WTC11 (cell line): ENCODE results near the gene STK17B. TPM values are rescaled to one million over a fixed set of nuclear protein-coding genes. Genes with fewer than 3 reads are reported as not detected.

Source experiments
- ATAC-seq: fragments of 200-7000 bp; cut with Tn5 transposase; 2 replicates; pipeline ENCODE4 v1.10.0; 2021; ENCODE audit warnings: mild to moderate bottlenecking, moderate library complexity
- CTCF ChIA-PET: fragments of 300-600 bp; sonication (Branson Sonifier 250); formaldehyde crosslinking; loops from one replicate; lab custom pipeline; 2021; ENCODE audit warnings: antibody characterized with exemption; lab: Charles Lee
- POLR2A ChIA-PET: fragments of 350-600 bp; sonication (Branson Sonifier 250); formaldehyde crosslinking; loops from one replicate; lab custom pipeline; 2021; ENCODE audit warnings: antibody characterized with exemption; lab: Charles Lee
- DNase-seq: peaks from one replicate; pipeline ENCODE4 v3.0.0; 2021; ENCODE audit warnings: low spot score
- H3K27ac Mint-ChIP-seq: 2 replicates; pipeline ENCODE4 v1.8.0; 2021; ENCODE audit warnings: mixed read lengths
- H3K27me3 Mint-ChIP-seq: 2 replicates; pipeline ENCODE4 v1.8.0; 2021; ENCODE audit warnings: low read depth, mild to moderate bottlenecking, moderate library complexity, mixed read lengths
- H3K36me3 Mint-ChIP-seq: 2 replicates; pipeline ENCODE4 v1.8.0; 2021; ENCODE audit warnings: mixed read lengths
- H3K4me1 Mint-ChIP-seq: 2 replicates; pipeline ENCODE4 v1.8.0; 2022; ENCODE audit warnings: mixed read lengths
- H3K4me3 Mint-ChIP-seq: 2 replicates; pipeline ENCODE4 v1.8.0; 2021; ENCODE audit warnings: mild to moderate bottlenecking, moderate library complexity, mixed read lengths
- H3K9me3 Mint-ChIP-seq: 2 replicates; pipeline ENCODE4 v1.8.0; 2021; ENCODE audit warnings: mixed read lengths
- CREM ChIP-seq: sonication (generic); formaldehyde crosslinking; IDR thresholded peaks from 2 replicates; pipeline ENCODE4 v1.8.1; 2022; ENCODE audit warnings: mild to moderate bottlenecking, missing genetic modification reagents, moderate library complexity
- CTCF ChIP-seq: fragments of 200-600 bp; IDR thresholded peaks from 2 replicates; pipeline ENCODE4 v1.8.0; 2022; ENCODE audit warnings: antibody characterized with exemption
- E2F1 ChIP-seq: sonication (generic); formaldehyde crosslinking; IDR thresholded peaks from 2 replicates; pipeline ENCODE4 v1.8.0; 2022; ENCODE audit warnings: mild to moderate bottlenecking, missing genetic modification reagents
- E2F4 ChIP-seq: sonication (generic); formaldehyde crosslinking; IDR thresholded peaks from 2 replicates; pipeline ENCODE4 v1.8.1; 2022; ENCODE audit warnings: low read depth, mild to moderate bottlenecking, moderate library complexity, missing genetic modification reagents, borderline replicate concordance
- ELF4 ChIP-seq: sonication (generic); formaldehyde crosslinking; IDR thresholded peaks from 2 replicates; pipeline ENCODE4 v1.8.1; 2022; ENCODE audit warnings: low read depth, mild to moderate bottlenecking, moderate library complexity, missing genetic modification reagents
- EMX1 ChIP-seq: fragments of 250-450 bp; sonication (Bioruptor Pico); IDR thresholded peaks from 2 replicates; pipeline ENCODE4 v1.8.0; 2021; ENCODE audit warnings: mild to moderate bottlenecking
- ESRRA ChIP-seq: sonication (generic); formaldehyde crosslinking; IDR thresholded peaks from 2 replicates; pipeline ENCODE4 v1.8.1; 2022; ENCODE audit warnings: mild to moderate bottlenecking, missing genetic modification reagents, borderline replicate concordance
- GTF2I ChIP-seq: fragments of 250-450 bp; sonication (Bioruptor Pico); conservative IDR thresholded peaks from 2 replicates; pipeline ENCODE4 v1.4.0; 2021; ENCODE audit warnings: mild to moderate bottlenecking
- HMGXB4 ChIP-seq: sonication (generic); formaldehyde crosslinking; IDR thresholded peaks from 2 replicates; pipeline ENCODE4 v1.8.1; 2023; ENCODE audit warnings: mild to moderate bottlenecking, moderate library complexity, missing genetic modification reagents
- IRF1 ChIP-seq: sonication (generic); formaldehyde crosslinking; IDR thresholded peaks from 2 replicates; pipeline ENCODE4 v1.8.0; 2023; ENCODE audit warnings: missing genetic modification reagents
- IRF2 ChIP-seq: sonication (generic); formaldehyde crosslinking; IDR thresholded peaks from 2 replicates; pipeline ENCODE4 v1.8.0; 2022; ENCODE audit warnings: low read depth, missing genetic modification reagents, borderline replicate concordance
- NR2C2 ChIP-seq: sonication (generic); formaldehyde crosslinking; IDR thresholded peaks from 2 replicates; pipeline ENCODE4 v1.8.0; 2022; ENCODE audit warnings: mild to moderate bottlenecking, missing genetic modification reagents
- NR3C1 ChIP-seq: sonication (generic); formaldehyde crosslinking; conservative IDR thresholded peaks from 2 replicates; pipeline ENCODE4 v1.8.1; 2023; ENCODE audit warnings: low read depth, mild to moderate bottlenecking, missing genetic modification reagents
- OVOL2 ChIP-seq: fragments of 250-450 bp; sonication (Bioruptor Pico); IDR thresholded peaks from 2 replicates; pipeline ENCODE4 v1.9.0; 2021; ENCODE audit warnings: mild to moderate bottlenecking, borderline replicate concordance
- PRRX2 ChIP-seq: fragments of 250-450 bp; sonication (Bioruptor Pico); IDR thresholded peaks from 2 replicates; pipeline ENCODE4 v1.8.0; 2021; ENCODE audit warnings: mild to moderate bottlenecking
- SMAD3 ChIP-seq: sonication (generic); formaldehyde crosslinking; IDR thresholded peaks from 2 replicates; pipeline ENCODE4 v1.8.0; 2022; ENCODE audit warnings: missing genetic modification reagents, mild to moderate bottlenecking, borderline replicate concordance
- SMAD4 ChIP-seq: sonication (generic); formaldehyde crosslinking; IDR thresholded peaks from 2 replicates; pipeline ENCODE4 v1.8.0; 2022; ENCODE audit warnings: mild to moderate bottlenecking, missing genetic modification reagents
- TEAD4 ChIP-seq: sonication (generic); formaldehyde crosslinking; IDR thresholded peaks from 2 replicates; pipeline ENCODE4 v1.8.0; 2022; ENCODE audit warnings: mild to moderate bottlenecking, missing genetic modification reagents
- ZBTB43 ChIP-seq: sonication (generic); formaldehyde crosslinking; IDR thresholded peaks from 2 replicates; pipeline ENCODE4 v1.8.1; 2023; ENCODE audit warnings: mild to moderate bottlenecking, missing genetic modification reagents
- ZNF138 ChIP-seq: sonication (generic); formaldehyde crosslinking; conservative IDR thresholded peaks from 2 replicates; pipeline ENCODE4 v1.8.1; 2022; ENCODE audit warnings: mild to moderate bottlenecking, moderate library complexity, missing genetic modification reagents
- ZNF219 ChIP-seq: sonication (generic); formaldehyde crosslinking; IDR thresholded peaks from 2 replicates; pipeline ENCODE4 v1.8.0; 2023; ENCODE audit warnings: missing genetic modification reagents, mild to moderate bottlenecking, borderline replicate concordance
- ZNF396 ChIP-seq: fragments of 250-450 bp; sonication (Bioruptor Pico); IDR thresholded peaks from 2 replicates; pipeline ENCODE4 v1.8.0; 2021; ENCODE audit warnings: mild to moderate bottlenecking, moderate library complexity, borderline replicate concordance
- ZNF425 ChIP-seq: fragments of 250-450 bp; sonication (Bioruptor Pico); conservative IDR thresholded peaks from 2 replicates; pipeline ENCODE4 v1.9.0; 2021; ENCODE audit warnings: mild to moderate bottlenecking
- ZSCAN18 ChIP-seq: fragments of 250-450 bp; sonication (Bioruptor Pico); IDR thresholded peaks from 2 replicates; pipeline ENCODE4 v2.1.2; 2022; ENCODE audit warnings: mild to moderate bottlenecking, moderate library complexity
- total RNA-seq: library from RNA; stranded (reverse); gene quantifications from 3 replicates; pipeline ENCODE4 v1.2.3, GENCODE V29; 2021

The STK17B gene
- total RNA-seq, 1 experiment from 2014 or later: 11.8 TPM

GRCh38 chr2:196099916-196100315 is 71.5 kb downstream of the STK17B start:
- ChIA-PET POLR2A (no interaction called here), CTCF (no interaction called here)
- no peak for TF ChIP-seq ELF4 (CRISPR knock-in tag)
- TF ChIP-seq ZNF425 (CRISPR knock-in tag): no peak
- no peak for TF ChIP-seq CREM (CRISPR knock-in tag)
- no peak for TF ChIP-seq E2F4
- no peak for TF ChIP-seq NR3C1 (CRISPR knock-in tag)
- TF ChIP-seq TEAD4 (CRISPR knock-in tag): no peak
- no peak for TF ChIP-seq ESRRA (CRISPR knock-in tag)
- TF ChIP-seq E2F1 (CRISPR knock-in tag): no peak
- no peak for TF ChIP-seq ZNF219 (CRISPR knock-in tag)
- Mint-ChIP-seq H3K4me3 (no peak overlapping the region), H3K27me3 (no peaks in the 10 kb centered on the region), H3K27ac (no peak overlapping the region), H3K36me3 (peaks cover 5% of the 10 kb centered on the region), H3K4me1 (peaks cover 63% of the 10 kb centered on the region), H3K9me3 (peaks cover 9% of the 10 kb centered on the region)
- DNase-seq (no peak), ATAC-seq (no peak)

GRCh38 chr2:196097864-196098660 is 73.3 kb downstream of the STK17B start:
- H3K27me3 Mint-ChIP-seq: no peaks in the 10 kb centered on the region
- peaks cover 20% of the 10 kb centered on the region for H3K9me3 Mint-ChIP-seq
- ATAC-seq (no peak), DNase-seq (no peak)
- peaks cover 63% of the 10 kb centered on the region for H3K4me1 Mint-ChIP-seq
- H3K4me3 Mint-ChIP-seq: no peak overlapping the region
- no peak overlapping the region for H3K27ac Mint-ChIP-seq
- CTCF ChIA-PET: interaction anchor here (1.4 to 2.7 kb wide), 3 partner anchors 16 to 29 kb away, joined by 3 to 21 read pairs (median 10); partner anchors contain the start of gene DNAH7
- TF ChIP-seq OVOL2 (CRISPR knock-in tag) (no peak), ZNF396 (CRISPR knock-in tag) (no peak), EMX1 (no peak), IRF1 (CRISPR knock-in tag) (no peak), SMAD3 (CRISPR knock-in tag) (no peak), ZNF138 (CRISPR knock-in tag) (no peak), CTCF (no peak), SMAD4 (CRISPR knock-in tag) (no peak), NR2C2 (CRISPR knock-in tag) (no peak), IRF2 (CRISPR knock-in tag) (no peak), HMGXB4 (no peak), GTF2I (no peak), ZBTB43 (CRISPR knock-in tag) (no peak), PRRX2 (CRISPR knock-in tag) (no peak), ZSCAN18 (CRISPR knock-in tag) (no peak)
- POLR2A ChIA-PET: no interaction called here
- peaks cover 21% of the 10 kb centered on the region for H3K36me3 Mint-ChIP-seq
